Lung (tissue), 12 donors: ENCODE results near the gene GYG2. TPM values are rescaled to one million over a fixed set of nuclear protein-coding genes. Genes with fewer than 3 reads are reported as not detected.
"Not testable (repeated sequence)": the region's sequence is repeated elsewhere in the genome, so short reads cannot be mapped to it uniquely, and the experiment has no call there.

Source experiments
- ATAC-seq: fragments of 200-7000 bp; cut with Tn5 transposase; one replicate; pipeline ENCODE4 v1.9.1; 2020; ENCODE audit warnings: moderate number of reproducible peaks; ENCODE audit not compliant: insufficient read depth, low FRiP score
- DNase-seq, 3 donors: peaks; one replicate each; pipeline ENCODE4 v3.0.0-alpha.2; 2013 to 2017
- H3K27ac ChIP-seq, 2 donors: one replicate each; pipeline ENCODE4 v1.5.1; 2013; ENCODE audit warnings: mild to moderate bottlenecking in 2 of 2, moderate library complexity in 2 of 2, control low read depth in 1 of 2, inconsistent platforms in 1 of 2, low read depth in 1 of 2, low read length in 1 of 2
- H3K27me3 ChIP-seq, 3 donors: one replicate each; pipeline ENCODE4 v1.5.1; 2013; ENCODE audit warnings: low read length in 2 of 3; ENCODE audit not compliant: control insufficient read depth in 3 of 3, insufficient read depth in 3 of 3
- H3K36me3 ChIP-seq, 4 donors: one replicate each; pipeline ENCODE4 v1.5.1; 2013; ENCODE audit warnings: low read length in 4 of 4, mild to moderate bottlenecking in 1 of 4, moderate library complexity in 1 of 4; ENCODE audit not compliant: control insufficient read depth in 4 of 4, insufficient read depth in 4 of 4
- H3K4me1 ChIP-seq, 5 donors: one replicate each; pipeline ENCODE4 v1.5.1; 2013; ENCODE audit warnings: low read length in 5 of 5, mild to moderate bottlenecking in 2 of 5, moderate library complexity in 1 of 5; ENCODE audit not compliant: control insufficient read depth in 5 of 5, insufficient read depth in 5 of 5
- H3K4me3 ChIP-seq: one replicate; pipeline ENCODE4 v1.5.1; 2013; ENCODE audit warnings: mild to moderate bottlenecking, control low read depth, moderate library complexity
- H3K9ac ChIP-seq, 2 donors: one replicate each; pipeline ENCODE4 v1.5.1; 2013; ENCODE audit warnings: low read length in 2 of 2, control low read depth in 1 of 2; ENCODE audit not compliant: insufficient read depth in 1 of 2
- H3K9me3 ChIP-seq, 4 donors: one replicate each; pipeline ENCODE4 v1.5.1; 2013; ENCODE audit warnings: low read length in 3 of 4, mild to moderate bottlenecking in 1 of 4, moderate library complexity in 1 of 4; ENCODE audit not compliant: control insufficient read depth in 4 of 4, insufficient read depth in 3 of 4
- CTCF ChIP-seq: IDR thresholded peaks from 2 replicates; pipeline ENCODE4 v1.5.1; 2012; ENCODE audit warnings: mild to moderate bottlenecking; ENCODE audit errors: control extremely low read depth, extremely low read depth
- WGBS, 2 donors: extraction: QIAGEN DNeasy Blood & Tissue Kit; methylation state at CpG; one replicate each; pipeline ENCODE4 v1.1.7; 2013; 5-methylcytosine and 5-hydroxymethylcytosine counted together
- polyA plus RNA-seq, 2 donors: library from polyadenylated mRNA; stranded (reverse); fragments of 200-250 nt; gene quantifications; one replicate each; pipeline ENCODE4 v1.2.1, GENCODE V29; 2013
- total RNA-seq, 2 donors: library from RNA; depleted of rRNA in 1 of 2; stranded (reverse); fragments of >200 nt in 1 of 2; gene quantifications; one replicate each; pipeline ENCODE4 v1.2.1, GENCODE V29; 2014 to 2021
- donor health status: control.
- donor health status: control.
- donor health status: Bipolar disorder and iron deficiency.
- donor health status: healthy.
- donor health status: DM: yes; HTN: yes; CAD: no.

Gene GYG2
- total and polyA plus RNA-seq, 4 donors, result 0.59 to 5.4 (median 2.7) TPM

DNA sequence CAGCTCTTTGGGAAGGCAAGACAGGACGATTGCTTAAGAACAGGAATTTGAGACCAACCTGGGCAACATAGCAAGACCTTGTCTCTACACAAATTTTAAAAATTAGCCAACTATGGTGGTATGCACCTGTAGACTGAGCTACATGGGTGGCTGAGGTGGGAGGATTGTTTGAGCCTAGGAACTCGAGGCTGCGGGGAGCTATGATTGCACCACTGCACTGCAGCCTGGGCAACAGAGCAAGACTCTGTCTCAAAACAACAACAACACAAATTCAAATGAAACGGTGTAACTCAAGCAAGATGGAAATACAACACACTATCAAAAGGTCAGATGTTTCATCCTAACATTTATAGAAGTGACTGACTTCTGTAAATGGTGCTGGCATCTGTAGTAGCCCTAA lies 39.8 kb upstream of the GYG2 start:
- no peak for DNase-seq
- Histone ChIP-seq H3K27ac (no peak overlapping the region), H3K9me3 (peaks cover 0 to 2% (median 0%) of the 10 kb centered on the region in 4 donors), H3K4me1 (no peaks in the 10 kb centered on the region), H3K36me3 (no peaks in the 10 kb centered on the region), H3K9ac (no peak overlapping the region), H3K27me3 (peaks cover 0 to 16% (median 0%) of the 10 kb centered on the region in 3 donors), H3K4me3 (no peak overlapping the region)
- no peak for TF ChIP-seq CTCF
- no peak for ATAC-seq
- 75 to 85% methylated on average over 4 of the region's 4 CpGs for WGBS, 2 donors

GRCh38 chrX:2789569-2789968 lies 39.2 kb upstream of the GYG2 start:
- H3K27ac ChIP-seq, result no peak overlapping the region
- 94 to 96% methylated on average over 3 of the region's 3 CpGs for WGBS, 2 donors
- no peak overlapping the region for H3K9ac ChIP-seq
- no peaks in the 10 kb centered on the region for H3K36me3 ChIP-seq
- peaks cover 0 to 2% (median 0%) of the 10 kb centered on the region in 4 donors for H3K9me3 ChIP-seq
- DNase-seq, result no peak
- H3K4me3 ChIP-seq, result no peak overlapping the region
- no peak for ATAC-seq
- TF ChIP-seq CTCF, result no peak
- H3K27me3 ChIP-seq, result peaks cover 0 to 16% (median 0%) of the 10 kb centered on the region in 3 donors
- no peaks in the 10 kb centered on the region for H3K4me1 ChIP-seq

- Histone ChIP-seq H3K4me1 (no peaks in the 10 kb centered on the region), H3K27me3 (peaks cover 0 to 14% (median 0%) of the 10 kb centered on the region in 3 donors), H3K36me3 (no peaks in the 10 kb centered on the region), H3K9ac (no peak overlapping the region), H3K9me3 (no peaks in the 10 kb centered on the region), H3K27ac (no peak overlapping the region), H3K4me3 (no peak overlapping the region)
- 62 to 83% methylated on average over 6 to 7 of the region's 7 CpGs for WGBS, 2 donors
- no peak for ATAC-seq
- no peak for DNase-seq
- no peak for TF ChIP-seq CTCF
These were observed 35.0 kb upstream of the GYG2 start for GRCh38 chrX:2793752-2794151.

DNA sequence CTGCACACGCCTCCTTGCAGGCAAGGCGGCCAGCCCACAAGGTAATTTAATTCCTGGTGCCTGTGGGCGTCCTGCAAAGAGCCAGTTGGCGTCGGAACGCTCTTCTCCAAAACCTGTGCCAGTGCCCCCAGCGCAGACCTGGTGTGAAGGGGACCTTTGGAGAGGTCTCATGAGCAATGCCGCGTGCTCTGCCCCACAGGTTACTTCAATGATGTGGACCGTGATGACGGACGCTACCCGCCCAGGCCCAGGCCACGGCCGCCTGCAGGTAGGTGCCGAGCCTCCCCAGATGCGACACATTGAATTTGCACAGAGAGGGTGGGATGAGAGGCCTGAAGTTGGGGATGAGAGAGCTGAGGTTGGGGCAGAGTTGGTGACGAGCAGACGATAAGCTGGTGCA lies 34.4 kb upstream of the GYG2 start:
- Histone ChIP-seq H3K4me1 (no peaks in the 10 kb centered on the region), H3K27ac (no peak overlapping the region), H3K36me3 (no peaks in the 10 kb centered on the region), H3K9ac (no peak overlapping the region), H3K9me3 (no peaks in the 10 kb centered on the region), H3K27me3 (peaks cover 0 to 14% (median 0%) of the 10 kb centered on the region in 3 donors), H3K4me3 (no peak overlapping the region)
- no peak for DNase-seq
- 95 to 97% methylated on average over 19 of the region's 19 CpGs for WGBS, 2 donors
- no peak for TF ChIP-seq CTCF
- no peak for ATAC-seq

DNA sequence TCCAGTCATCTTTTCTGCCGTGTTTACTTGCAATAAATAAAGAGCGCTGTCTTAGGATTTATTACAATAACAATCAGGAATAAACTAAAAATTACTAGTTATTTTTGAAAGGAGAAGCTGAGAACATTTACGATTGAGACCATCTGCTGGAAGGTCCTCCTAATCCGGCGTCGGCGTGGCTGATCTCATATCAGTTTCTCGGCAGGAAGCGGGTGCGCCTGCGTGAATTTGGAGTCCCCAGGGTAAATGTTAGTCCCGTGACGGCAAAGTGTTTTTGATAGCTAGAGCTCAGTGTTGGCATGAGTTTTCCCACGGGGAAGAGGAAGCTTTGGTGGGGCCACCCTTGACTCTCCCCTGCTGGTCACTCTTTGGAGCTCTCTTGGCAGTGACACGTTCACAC lies 31.9 kb upstream of the GYG2 start:
- not testable (repeated sequence) for DNase-seq, ATAC-seq, H3K9me3 ChIP-seq, H3K36me3 ChIP-seq, H3K27me3 ChIP-seq, H3K4me1 ChIP-seq, H3K27ac ChIP-seq, H3K9ac ChIP-seq, H3K4me3 ChIP-seq
- WGBS, 2 donors, result 45 to 59% methylated on average over 13 to 15 of the region's 15 CpGs
